ENCODE data around the gene MOSMO. TPM values are rescaled to one million over a fixed set of nuclear protein-coding genes. Genes with fewer than 3 reads are reported as not detected.

Gene MOSMO
- polyA plus RNA-seq, 1 of the 3 experiments (the other 2 are of a cell fraction), result 8.0 TPM

GRCh38 chr16:22050963-22051362, 43.1 kb downstream of the MOSMO start:
- H3K27me3 ChIP-seq (ENCODE audit: insufficient read depth), result no peaks in the 10 kb centered on the region
- no peaks in the 10 kb centered on the region for H3K36me3 ChIP-seq (replicated peaks in 1 of 2; ENCODE audit: control insufficient read depth in 1 of 2, insufficient read depth in 2 of 2, low read length in 1 of 2)
- H3F3A ChIP-seq (replicated peaks; ENCODE audit: insufficient read depth), result no peaks in the 10 kb centered on the region
- no peak overlapping the region for H3K27ac ChIP-seq (ENCODE audit: low read depth in 2 of 2, low read length in 1 of 2)
- H3K79me2 ChIP-seq (ENCODE audit: insufficient read depth), result no peaks in the 10 kb centered on the region; the same call in 1 of the 2 replicates
- H3K4me1 ChIP-seq (ENCODE audit: control insufficient read depth in 1 of 2, insufficient read depth in 2 of 2, low read depth in 1 of 2, low read length in 1 of 2), result no peaks in the 10 kb centered on the region
- no peak for TF ChIP-seq EP300 (IDR thresholded peaks at IDR 0.05; ENCODE audit: borderline replicate concordance in 1 of 2, low read depth in 1 of 2, low read length in 1 of 2)
- no peaks in the 10 kb centered on the region for H3K9me2 ChIP-seq
- CTCF ChIA-PET, result interaction anchor here (1.4 to 2.1 kb wide), 2 partner anchors 27 to 137 kb away, joined by 3 to 9 read pairs; no protein-coding TSS in a partner anchor
- POLR2A ChIA-PET, result no interaction called here
- no peak overlapping the region for H2AFZ ChIP-seq (ENCODE audit: low read depth)
- DNase-seq, result no peak
- no peaks in the 10 kb centered on the region for H4K20me1 ChIP-seq (ENCODE audit: insufficient read depth)
- H3K9me3 ChIP-seq, result no peaks in the 10 kb centered on the region
- H3K4me3 ChIP-seq (ENCODE audit: low read depth in 2 of 2, low read length in 1 of 2), result no peak overlapping the region
- no peak overlapping the region for H3K9ac ChIP-seq
- WGBS (ENCODE audit: low lambda C conversion rate), result 98% methylated on average over 4 of the region's 4 CpGs
- H3K4me2 ChIP-seq, result no peak overlapping the region

- H3F3A ChIP-seq (replicated peaks; ENCODE audit: insufficient read depth), result no peaks in the 10 kb centered on the region
- peaks cover 0 to 4% of the 10 kb centered on the region in 2 experiments for H3K36me3 ChIP-seq (replicated peaks in 1 of 2; ENCODE audit: control insufficient read depth in 1 of 2, insufficient read depth in 2 of 2, low read length in 1 of 2)
- TF ChIP-seq, protein P1, sequence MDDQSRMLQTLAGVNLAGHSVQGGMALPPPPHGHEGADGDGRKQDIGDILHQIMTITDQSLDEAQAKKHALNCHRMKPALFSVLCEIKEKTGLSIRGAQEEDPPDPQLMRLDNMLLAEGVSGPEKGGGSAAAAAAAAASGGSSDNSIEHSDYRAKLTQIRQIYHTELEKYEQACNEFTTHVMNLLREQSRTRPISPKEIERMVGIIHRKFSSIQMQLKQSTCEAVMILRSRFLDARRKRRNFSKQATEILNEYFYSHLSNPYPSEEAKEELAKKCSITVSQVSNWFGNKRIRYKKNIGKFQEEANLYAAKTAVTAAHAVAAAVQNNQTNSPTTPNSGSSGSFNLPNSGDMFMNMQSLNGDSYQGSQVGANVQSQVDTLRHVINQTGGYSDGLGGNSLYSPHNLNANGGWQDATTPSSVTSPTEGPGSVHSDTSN (IDR thresholded peaks at IDR 0.05), result no peak
- TF ChIP-seq ZBTB33 (IDR thresholded peaks at IDR 0.05; ENCODE audit: borderline replicate concordance, low read depth) (no peak), RXRA (IDR thresholded peaks at IDR 0.05; ENCODE audit: borderline replicate concordance, low read depth) (no peak)
- H3K27me3 ChIP-seq (ENCODE audit: insufficient read depth), result no peaks in the 10 kb centered on the region
- no peak overlapping the region for H3K27ac ChIP-seq (ENCODE audit: low read depth in 2 of 2, low read length in 1 of 2)
- no peaks in the 10 kb centered on the region for H3K4me1 ChIP-seq (ENCODE audit: control insufficient read depth in 1 of 2, insufficient read depth in 2 of 2, low read depth in 1 of 2, low read length in 1 of 2)
- CTCF ChIA-PET, result interaction anchor here (1.2 kb wide), 1 partner anchor 53 kb away, joined by 3 read pairs; no protein-coding TSS in a partner anchor
- no peaks in the 10 kb centered on the region for H3K9me2 ChIP-seq
- H4K20me1 ChIP-seq (ENCODE audit: insufficient read depth), result no peaks in the 10 kb centered on the region
- 95% methylated on average over 6 of the region's 6 CpGs for WGBS (ENCODE audit: low lambda C conversion rate)
- H3K4me3 ChIP-seq (ENCODE audit: low read depth in 2 of 2, low read length in 1 of 2), result no peak overlapping the region
- no peak overlapping the region for H3K9ac ChIP-seq
- H3K4me2 ChIP-seq, result no peak overlapping the region
- no peak overlapping the region for H2AFZ ChIP-seq (ENCODE audit: low read depth)
- no peaks in the 10 kb centered on the region for H3K9me3 ChIP-seq
- DNase-seq, result no peak
- no peaks in the 10 kb centered on the region; the same call in 1 of the 2 replicates for H3K79me2 ChIP-seq (ENCODE audit: insufficient read depth)
- POLR2A ChIA-PET, result no interaction called here
Observed at GRCh38 chr16:22052980-22053379, 45.1 kb downstream of the MOSMO start.

GRCh38 chr16:22053921-22054341, 46.0 kb downstream of the MOSMO start:
- no peaks in the 10 kb centered on the region for H3K4me1 ChIP-seq (ENCODE audit: control insufficient read depth in 1 of 2, insufficient read depth in 2 of 2, low read depth in 1 of 2, low read length in 1 of 2)
- TF ChIP-seq GATA2 (CRISPR knock-in tag; IDR thresholded peaks at IDR 0.05), result no peak
- TF ChIP-seq TAF1 (IDR thresholded peaks at IDR 0.05; ENCODE audit: borderline replicate concordance, low read depth, low read length), result no peak
- no peak for TF ChIP-seq RFX5 (IDR thresholded peaks at IDR 0.05; ENCODE audit: low read length)
- TF ChIP-seq ZBTB33 (IDR thresholded peaks at IDR 0.05; ENCODE audit: borderline replicate concordance, low read depth), result no peak
- no peak for TF ChIP-seq TCF12 (IDR thresholded peaks at IDR 0.05)
- no peaks in the 10 kb centered on the region for H4K20me1 ChIP-seq (ENCODE audit: insufficient read depth)
- POLR2A ChIA-PET, result interaction anchor here (0.6 kb wide), 1 partner anchor 55 kb away, joined by 3 read pairs; no protein-coding TSS in a partner anchor
- peaks cover 8% of the 10 kb centered on the region; the same call in 1 of the 2 replicates for H3K79me2 ChIP-seq (ENCODE audit: insufficient read depth)
- H3K9ac ChIP-seq, result no peak overlapping the region
- no peak for DNase-seq
- CTCF ChIA-PET, result interaction anchor here (1.2 kb wide), 1 partner anchor 54 kb away, joined by 3 read pairs; no protein-coding TSS in a partner anchor
- H3K4me2 ChIP-seq, result no peak overlapping the region
- no peaks in the 10 kb centered on the region for H3K9me2 ChIP-seq
- H3K27ac ChIP-seq (ENCODE audit: low read depth in 2 of 2, low read length in 1 of 2), result no peak overlapping the region
- no peaks in the 10 kb centered on the region for H3F3A ChIP-seq (replicated peaks; ENCODE audit: insufficient read depth)
- WGBS (ENCODE audit: low lambda C conversion rate), result over 99% methylated on average over 4 of the region's 4 CpGs
- H3K9me3 ChIP-seq, result no peaks in the 10 kb centered on the region
- no peak overlapping the region for H3K4me3 ChIP-seq (ENCODE audit: low read depth in 2 of 2, low read length in 1 of 2)
- peaks cover 0 to 7% of the 10 kb centered on the region in 2 experiments for H3K36me3 ChIP-seq (replicated peaks in 1 of 2; ENCODE audit: control insufficient read depth in 1 of 2, insufficient read depth in 2 of 2, low read length in 1 of 2)
- H2AFZ ChIP-seq (ENCODE audit: low read depth), result no peak overlapping the region
- H3K27me3 ChIP-seq (ENCODE audit: insufficient read depth), result no peaks in the 10 kb centered on the region
